GM21390 (cell line): ENCODE measurements around the gene RAX2.
"Not testable (repeated sequence)": the region's sequence is repeated elsewhere in the genome, so short reads cannot be mapped to it uniquely, and the experiment has no call there.

Experiments
- ATAC-seq: cut with Tn5 transposase; IDR thresholded peaks from one replicate; pipeline ENCODE4 v1.9.1; 2021; ENCODE audit not compliant: unreplicated experiment

RAX2 gene

GRCh38 chr19:3778899-3779723 lies 7.1 kb upstream of the RAX2 start:
- ATAC-seq = no peak

DNA sequence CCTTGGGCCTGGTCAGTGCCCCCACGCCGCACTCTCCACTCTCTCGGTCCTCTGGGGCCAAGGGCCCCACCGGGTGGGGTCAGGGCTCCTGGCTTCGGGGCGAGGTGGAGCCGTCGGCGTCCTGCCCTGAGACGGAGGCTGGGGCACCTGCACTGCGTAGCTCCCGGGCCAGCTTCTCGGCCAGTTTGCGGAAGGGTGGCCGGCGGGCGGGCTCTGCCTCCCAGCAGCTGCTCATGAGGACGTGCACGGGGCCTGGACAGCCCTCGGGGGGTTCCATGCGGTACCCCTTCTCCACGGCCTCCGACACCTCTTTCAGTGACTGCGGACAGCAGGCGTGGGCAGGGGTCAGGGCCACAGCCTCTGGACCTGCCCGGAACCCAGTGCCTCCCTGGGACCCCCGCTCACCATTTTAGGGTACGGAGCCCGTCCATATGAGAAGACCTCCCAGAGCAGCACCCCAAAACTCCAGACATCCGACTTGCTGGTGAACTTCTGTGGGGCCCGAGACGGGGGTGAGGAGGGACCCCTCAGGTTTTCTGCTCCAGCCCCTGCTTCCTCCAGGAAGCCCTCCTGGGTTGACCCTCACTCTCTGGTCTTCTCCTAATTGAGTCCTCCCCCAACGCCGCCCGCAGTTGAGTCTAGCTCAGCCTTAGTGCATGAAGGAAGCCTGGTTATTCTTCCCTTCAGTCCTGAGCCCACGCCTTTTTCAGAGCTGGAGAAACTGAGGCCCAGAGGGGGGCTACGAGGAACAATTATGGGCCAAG lies 6.3 kb upstream of the RAX2 start:
- ATAC-seq = no peak

DNA sequence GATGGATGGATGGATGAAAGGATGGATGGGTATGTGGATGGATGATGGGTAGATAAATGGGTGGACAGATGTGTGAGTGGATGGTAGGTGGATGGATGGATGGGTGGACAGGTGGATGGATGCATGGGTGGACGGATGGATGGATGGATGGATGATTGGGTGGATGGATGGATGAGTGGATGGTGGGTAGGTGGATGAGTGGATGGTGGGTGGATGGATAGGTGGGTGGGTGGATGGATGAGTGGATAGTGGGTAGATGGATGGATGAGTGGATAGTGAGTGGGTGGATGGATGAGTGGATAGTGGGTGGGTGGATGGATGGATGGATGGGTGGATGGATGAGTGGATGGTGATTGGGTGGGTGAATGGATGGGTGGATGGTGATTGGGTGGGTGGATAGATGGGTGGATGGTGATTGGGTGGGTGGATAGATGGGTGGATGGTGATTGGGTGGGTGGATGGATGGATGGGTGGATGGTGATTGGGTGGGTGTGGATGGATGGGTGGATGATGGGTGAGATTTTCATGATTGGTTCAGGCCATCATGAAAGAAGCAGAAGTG lies 4.5 kb upstream of the RAX2 start:
- no peak for ATAC-seq

GRCh38 chr19:3775831-3776230 lies 3.8 kb upstream of the RAX2 start:
- ATAC-seq = no peak

- ATAC-seq = no peak
Observed at GRCh38 chr19:3775374-3775711, 3.3 kb upstream of the RAX2 start.

- no peak for ATAC-seq
Observed at GRCh38 chr19:3774621-3775373, 2.8 kb upstream of the RAX2 start.

DNA sequence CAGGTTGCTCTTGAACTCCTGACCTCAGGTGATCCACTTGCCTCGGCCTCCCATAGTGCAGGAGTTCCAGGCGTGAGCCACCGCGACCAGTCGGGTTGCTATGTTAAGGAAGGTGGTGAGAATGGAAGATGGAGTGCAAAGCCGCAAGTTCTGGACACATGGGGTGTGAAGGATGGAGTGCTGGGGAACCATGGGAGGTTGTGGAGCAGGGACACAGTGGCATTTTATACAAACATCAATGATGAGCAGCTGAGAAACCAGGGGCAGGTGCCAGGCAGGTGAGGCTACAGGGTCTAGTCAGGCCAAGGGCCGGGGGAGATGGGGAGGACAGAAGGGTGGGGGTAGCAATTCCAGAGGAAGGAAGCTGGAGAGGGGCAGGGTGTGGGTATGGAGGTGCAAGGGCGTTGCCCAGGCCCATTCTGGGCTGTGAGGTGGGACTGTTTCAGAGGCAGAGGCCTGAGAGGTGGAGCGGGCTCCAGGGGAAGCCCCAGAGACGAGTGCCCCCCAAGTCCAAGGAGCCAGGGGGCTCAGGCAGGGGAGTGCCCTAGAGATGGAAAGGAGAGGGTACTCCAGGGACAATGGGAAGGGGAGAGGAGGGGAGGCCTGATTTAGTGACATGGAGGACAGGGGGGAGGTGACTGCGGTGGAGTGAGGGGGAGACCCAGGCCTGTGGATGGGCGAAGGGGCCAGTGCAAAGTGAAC lies 1.9 kb upstream of the RAX2 start:
- no peak for ATAC-seq

DNA sequence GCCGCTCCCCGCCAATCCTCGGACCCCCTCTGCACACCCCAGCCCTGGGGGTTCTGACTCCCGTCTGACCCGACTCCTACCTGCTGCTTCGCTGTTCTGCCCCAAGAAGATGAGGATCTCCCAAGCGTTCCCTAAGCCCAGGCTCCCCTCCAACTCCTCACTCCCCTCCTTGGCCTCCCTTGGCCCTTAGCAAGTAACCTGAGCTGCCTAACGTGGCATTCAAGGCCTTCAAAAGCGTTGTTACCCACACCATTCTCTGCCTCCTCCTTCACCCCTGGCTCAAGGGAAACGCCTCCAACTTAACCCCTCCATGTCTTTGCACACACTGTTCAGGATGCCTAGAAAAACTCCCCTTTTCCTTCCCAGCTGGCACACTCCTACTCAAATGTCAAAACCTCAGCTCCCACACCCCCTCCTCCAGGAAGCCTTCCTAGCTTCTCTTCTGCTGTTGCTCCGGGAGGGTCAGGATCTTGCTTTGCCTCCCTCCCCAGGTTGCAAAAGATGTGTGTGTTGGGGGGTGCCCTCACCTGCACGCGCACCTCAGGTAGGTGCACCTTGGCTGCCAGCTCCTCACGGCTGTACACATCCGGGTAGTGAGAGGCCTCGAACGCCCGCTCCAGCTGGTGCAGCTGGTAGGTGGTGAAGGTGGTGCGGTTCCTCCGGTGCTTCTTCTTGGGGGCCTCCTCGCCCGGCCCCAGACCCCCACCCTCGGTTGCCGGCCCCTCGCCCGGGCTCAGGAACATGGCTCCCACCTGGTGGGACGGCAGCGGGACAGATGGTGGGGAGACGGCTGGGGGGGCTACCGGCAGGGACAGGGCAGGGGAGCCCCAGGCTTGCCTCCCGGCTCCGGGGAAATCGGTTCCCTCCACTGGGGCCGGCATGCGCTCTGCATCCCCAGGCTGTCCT lies 775 bp downstream of the RAX2 start:
- no peak for ATAC-seq

- ATAC-seq = no peak
Observed at GRCh38 chr19:3770136-3770999, 1.7 kb downstream of the RAX2 start.

- no peak for ATAC-seq
Observed at GRCh38 chr19:3769494-3769893, 2.5 kb downstream of the RAX2 start.

DNA sequence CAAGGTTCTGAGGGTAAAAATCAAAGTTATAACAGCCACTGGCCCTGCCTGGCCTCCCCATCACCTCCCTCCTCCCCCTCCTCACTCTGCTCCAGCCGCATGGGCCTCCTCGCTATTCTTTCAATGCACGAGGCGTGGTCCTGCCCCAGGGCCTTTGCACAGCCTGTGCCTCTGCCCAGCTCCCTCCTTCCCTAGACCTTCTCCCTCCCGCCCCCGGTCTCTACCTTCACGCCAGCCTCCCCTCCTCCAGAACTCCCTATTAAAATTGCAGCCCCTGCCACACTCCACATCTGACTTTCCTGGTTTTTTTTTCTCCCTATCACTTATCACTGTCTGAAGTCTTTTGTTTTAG lies 3.3 kb downstream of the RAX2 start:
- ATAC-seq = no peak

GRCh38 chr19:3768015-3768747 lies 3.8 kb downstream of the RAX2 start:
- ATAC-seq = no peak

DNA sequence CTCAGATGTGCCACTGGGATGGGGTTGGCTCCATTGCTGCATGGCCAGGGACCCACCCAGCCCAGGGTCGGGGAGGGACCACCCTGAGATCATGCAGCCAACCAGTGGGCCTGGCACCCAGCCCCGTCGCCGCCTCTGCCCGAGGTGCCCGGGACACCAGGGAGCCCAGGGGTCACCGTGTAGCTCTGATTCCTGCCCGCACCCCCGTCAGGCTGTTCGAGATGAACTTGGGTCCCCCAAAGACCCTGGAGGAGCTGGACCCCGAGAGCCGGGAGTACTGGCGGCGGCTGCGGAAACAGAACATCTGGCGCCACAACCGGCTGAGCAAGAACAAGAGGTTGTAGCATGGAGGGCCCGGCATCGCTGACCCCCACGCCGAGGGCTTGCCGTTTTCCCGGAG lies 5.0 kb downstream of the RAX2 start:
- ATAC-seq = no peak

- ATAC-seq = no peak
Observed at GRCh38 chr19:3766520-3766919, 5.5 kb downstream of the RAX2 start.

DNA sequence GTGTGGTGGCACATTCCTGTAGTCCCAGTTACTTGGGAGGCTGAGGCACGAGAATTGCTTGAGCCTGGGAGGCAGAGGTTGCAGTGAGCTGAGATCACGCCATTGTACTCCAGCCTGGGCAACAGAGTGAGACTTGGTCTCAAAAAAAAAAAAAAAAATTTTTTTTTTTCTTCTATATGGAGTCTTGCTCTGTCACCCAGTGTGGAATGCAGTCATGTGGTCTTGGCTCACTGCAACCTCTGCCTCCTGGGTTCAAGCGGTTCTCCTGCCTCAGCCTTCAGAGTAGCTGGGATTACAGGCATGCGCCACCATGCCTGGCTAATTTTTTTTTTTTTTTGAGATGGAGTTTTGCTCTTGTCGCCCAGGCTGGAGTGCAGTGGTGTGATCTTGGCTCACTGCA lies 6.3 kb downstream of the RAX2 start:
- ATAC-seq = not testable (repeated sequence)

GRCh38 chr19:3765121-3765520 lies 6.9 kb downstream of the RAX2 start:
- no peak for ATAC-seq

GRCh38 chr19:3762501-3763459 lies 9.2 kb downstream of the RAX2 start, which contains the start of gene MRPL54:
TSS of gene MRPL54 (plus strand) at chr19:3762682. CDS start at chr19:3762701, 19 bp downstream.
- peak; percentile 62 for ATAC-seq
